CD4-positive, alpha-beta T cell treated with Interleukin-6 for 4 hours (primary cell): ENCODE measurements around the gene LNX1.

Experiments used
- DNase-seq: peaks from one replicate; pipeline ENCODE4 v3.0.0-alpha.2; 2020; ENCODE audit warnings: mixed read lengths

Gene LNX1

DNA sequence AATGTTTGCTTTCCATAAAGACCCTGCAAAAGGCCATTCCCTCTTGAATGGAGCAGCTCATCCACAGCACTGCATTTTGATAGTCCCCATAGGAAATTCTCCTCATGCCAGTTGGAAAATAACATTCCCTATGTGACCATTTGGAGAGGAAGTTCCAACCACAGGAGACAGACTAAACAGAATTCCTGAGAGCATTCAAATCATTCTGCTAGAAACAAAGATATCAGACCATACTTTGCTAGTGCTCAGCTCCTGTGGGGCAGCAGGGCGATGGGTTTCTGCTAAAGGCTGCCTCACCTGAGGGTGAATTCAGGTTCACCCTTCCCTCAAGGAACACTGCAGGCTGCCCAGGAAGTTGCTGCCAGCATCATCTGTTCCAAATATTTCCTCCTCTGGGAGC lies 58.8 kb downstream of the LNX1 start:
- no peak for DNase-seq

DNA sequence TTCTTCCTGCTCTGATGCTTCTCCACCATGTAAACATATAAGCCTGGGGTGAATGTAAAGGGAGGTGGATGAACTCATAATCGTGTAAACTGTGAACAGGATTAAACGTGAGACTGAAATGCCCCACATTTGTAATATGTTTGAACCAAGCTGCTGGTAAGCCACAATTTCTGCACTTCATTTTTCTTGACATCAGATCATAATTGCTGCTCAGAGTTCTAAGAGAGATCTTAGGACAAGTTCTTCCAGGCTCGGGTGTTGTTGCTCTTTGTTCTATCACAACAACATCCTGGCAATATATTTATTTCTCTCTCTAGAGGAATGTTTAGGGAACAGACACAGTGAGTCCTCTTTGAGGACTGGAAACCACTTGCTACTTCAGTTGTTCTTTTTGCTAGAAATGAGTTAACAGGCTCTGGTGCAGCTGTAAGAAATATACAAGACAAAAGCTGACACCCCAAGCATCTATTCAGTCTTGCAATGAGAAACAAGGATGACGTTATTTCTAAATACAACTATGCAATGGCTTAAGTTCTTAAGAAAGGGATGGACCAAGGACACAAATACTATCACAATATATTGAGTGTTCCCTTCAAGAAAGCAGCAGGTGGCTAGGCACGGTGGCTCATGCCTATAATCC lies 59.6 kb downstream of the LNX1 start:
- DNase-seq: no peak

DNA sequence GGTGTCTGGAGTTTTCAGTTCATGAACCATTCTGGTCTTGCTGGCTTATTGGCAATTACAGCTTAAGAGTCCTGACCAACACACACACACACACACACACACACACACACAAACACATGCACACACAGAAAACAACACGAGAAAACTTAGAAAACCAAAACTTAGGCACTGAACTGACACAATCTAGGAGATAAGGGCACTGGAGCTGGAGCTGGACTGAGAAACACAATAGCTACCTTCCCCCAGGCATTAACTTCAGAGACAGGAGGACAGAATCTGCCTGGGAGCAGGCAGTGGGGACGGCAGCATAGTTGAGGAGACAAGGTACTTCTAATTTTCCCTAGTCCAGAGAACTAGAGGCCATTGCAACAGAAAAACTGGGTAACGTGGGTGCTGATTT lies 62.3 kb downstream of the LNX1 start:
- DNase-seq: no peak

DNA sequence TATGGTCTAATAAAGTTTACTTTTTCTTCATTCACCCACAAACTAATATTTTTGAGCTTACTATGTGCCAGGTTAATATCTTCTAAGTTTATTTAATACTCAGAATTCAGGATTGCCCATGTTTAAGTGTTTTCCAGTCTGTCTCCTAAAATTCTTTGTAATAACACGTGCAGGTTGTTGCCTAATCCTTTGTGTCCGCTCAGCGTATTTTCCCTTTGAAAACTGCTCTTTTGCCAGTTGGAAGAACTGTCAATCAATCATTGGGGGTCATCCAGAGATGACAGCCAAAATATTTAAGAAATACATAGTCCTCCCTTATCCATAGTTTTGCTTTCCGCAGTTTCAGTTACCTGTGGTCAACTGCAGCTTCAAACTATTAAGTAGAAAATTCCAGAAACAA lies 63.4 kb downstream of the LNX1 start:
- no peak for DNase-seq

- DNase-seq: no peak
Observed at GRCh38 chr4:53527326-53527725, 64.0 kb downstream of the LNX1 start.

GRCh38 chr4:53522334-53522733 lies 69.0 kb downstream of the LNX1 start:
- no peak for DNase-seq

DNA sequence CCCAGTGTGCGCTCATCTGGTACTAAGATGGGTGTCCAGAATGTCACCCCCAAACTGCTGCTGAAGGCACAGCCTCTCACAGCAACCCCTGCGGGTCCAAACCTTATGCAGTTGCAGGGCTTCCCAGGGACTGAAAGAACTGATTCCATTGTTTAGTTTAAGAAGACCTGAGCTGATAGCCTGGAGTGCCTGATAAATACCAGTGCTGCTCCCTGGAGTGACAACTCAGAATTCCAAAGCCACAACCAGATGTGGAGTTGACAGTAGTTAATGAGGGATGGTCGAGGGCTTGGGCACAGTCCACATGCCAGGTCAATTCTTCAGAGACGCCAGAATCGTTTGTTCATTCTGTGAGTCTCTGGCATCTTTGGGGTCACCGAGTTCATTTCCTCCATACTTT lies 71.2 kb downstream of the LNX1 start:
- DNase-seq: no peak

DNA sequence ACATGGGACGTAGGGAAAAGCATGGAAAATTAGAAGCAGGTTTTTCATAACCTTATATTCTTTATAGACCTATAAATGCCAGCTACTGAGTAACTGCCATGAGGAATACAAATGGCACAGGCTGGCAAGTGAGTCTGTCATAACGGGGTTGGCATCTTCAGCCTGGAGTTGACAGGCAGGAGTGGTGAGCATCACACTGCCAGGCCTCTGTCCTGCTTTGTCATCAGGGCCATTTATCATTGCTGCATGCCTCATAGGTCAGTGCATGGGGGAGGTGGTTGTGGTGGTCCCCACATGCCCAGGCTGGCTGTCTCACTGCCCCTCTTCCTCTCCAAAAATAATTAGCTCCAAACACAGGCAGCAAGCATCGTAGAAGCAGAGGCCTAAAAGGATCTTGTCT lies 72.5 kb downstream of the LNX1 start:
- no peak for DNase-seq

- no peak for DNase-seq
Observed at GRCh38 chr4:53515076-53515475, 76.2 kb downstream of the LNX1 start.

- no peak for DNase-seq
Observed at GRCh38 chr4:53514509-53514908, 76.8 kb downstream of the LNX1 start.

GRCh38 chr4:53512608-53513007 lies 78.7 kb downstream of the LNX1 start:
- no peak for DNase-seq

- DNase-seq: no peak
Observed at GRCh38 chr4:53511014-53511413, 80.3 kb downstream of the LNX1 start.

GRCh38 chr4:53510321-53510720 lies 81.0 kb downstream of the LNX1 start:
- DNase-seq: no peak

DNA sequence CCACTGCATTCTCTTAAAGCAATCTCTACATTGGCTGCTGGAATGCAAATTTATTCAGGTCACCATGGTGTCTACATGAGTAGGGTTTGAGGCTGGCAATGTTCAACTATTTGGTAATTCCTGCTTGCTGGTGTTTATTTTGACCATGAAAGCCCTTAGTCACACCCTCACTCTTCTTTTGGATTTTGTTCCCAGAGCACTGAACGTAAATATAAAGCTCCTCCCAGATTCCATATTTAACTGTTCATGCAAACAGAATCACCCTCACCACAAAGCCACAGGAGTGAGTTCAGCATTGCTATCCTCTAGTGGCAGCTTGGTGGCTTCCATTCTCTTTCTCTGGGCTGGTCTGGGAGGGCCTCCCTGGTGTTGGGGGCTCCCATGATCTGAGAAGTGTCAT lies 82.8 kb downstream of the LNX1 start:
- DNase-seq: no peak

GRCh38 chr4:53507671-53508286 lies 83.5 kb downstream of the LNX1 start:
- no peak for DNase-seq

- no peak for DNase-seq
Observed at GRCh38 chr4:53507058-53507457, 84.2 kb downstream of the LNX1 start.

DNA sequence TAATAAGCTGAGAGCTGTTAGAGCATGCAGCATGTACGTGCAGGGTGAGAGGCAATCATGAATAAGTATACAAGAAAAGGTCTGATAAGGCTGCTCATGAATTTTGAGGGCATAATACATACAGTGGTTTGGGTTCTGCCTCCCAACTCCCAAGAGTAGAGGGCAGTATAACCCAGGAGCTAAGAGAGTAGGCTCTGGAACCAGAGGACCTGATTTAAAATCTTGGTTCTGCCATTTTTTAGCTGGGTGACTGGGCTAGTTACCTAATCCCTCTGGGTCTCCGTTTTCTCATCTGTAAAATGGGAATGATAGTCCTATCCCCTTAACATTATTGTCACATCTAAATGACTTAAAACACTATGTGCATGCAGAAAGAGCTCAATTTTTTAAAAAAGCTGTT lies 85.3 kb downstream of the LNX1 start:
- no peak for DNase-seq

GRCh38 chr4:53502094-53502493 lies 89.2 kb downstream of the LNX1 start:
- DNase-seq: no peak

DNA sequence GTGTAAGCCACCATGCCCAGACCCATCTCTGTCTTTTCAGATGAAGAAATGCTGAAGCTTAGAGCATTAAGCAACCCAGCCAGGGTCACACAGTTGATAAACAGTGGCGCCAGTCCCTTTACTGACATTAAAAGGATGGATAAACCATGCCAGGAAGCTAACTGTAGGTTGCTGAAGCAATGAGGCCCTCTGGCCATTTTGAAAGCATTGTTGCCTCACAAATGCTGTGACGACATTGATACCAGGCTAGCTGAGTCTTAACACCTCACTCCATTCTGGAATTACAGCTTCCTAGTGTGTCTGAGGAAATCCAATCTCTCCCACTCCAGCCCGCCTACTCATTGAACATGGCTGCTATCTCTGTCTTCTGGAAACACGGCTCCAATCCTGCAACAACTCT lies 89.7 kb downstream of the LNX1 start:
- DNase-seq: no peak

- no peak for DNase-seq
Observed at GRCh38 chr4:53500546-53500945, 90.7 kb downstream of the LNX1 start.

GRCh38 chr4:53499791-53500190 lies 91.5 kb downstream of the LNX1 start:
- DNase-seq: no peak

DNA sequence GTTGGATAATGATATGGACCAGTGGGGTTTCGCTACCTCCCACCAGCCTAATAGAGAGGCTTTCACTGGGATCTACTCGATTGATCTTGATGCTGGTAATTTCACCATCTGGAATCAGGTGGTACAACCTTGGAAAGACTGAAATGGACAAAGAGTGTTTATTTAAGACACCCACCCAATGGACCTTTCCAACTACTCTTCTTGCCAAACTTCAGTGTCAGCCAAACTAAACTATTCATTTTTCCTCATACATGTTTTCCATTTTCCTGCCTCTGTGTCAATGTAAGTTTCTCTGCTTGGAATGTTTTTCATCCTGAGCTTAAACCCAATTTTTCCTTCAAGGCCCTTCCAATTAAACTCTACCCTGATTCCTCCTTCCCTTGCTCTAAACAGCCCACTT lies 92.6 kb downstream of the LNX1 start:
- DNase-seq: no peak

DNA sequence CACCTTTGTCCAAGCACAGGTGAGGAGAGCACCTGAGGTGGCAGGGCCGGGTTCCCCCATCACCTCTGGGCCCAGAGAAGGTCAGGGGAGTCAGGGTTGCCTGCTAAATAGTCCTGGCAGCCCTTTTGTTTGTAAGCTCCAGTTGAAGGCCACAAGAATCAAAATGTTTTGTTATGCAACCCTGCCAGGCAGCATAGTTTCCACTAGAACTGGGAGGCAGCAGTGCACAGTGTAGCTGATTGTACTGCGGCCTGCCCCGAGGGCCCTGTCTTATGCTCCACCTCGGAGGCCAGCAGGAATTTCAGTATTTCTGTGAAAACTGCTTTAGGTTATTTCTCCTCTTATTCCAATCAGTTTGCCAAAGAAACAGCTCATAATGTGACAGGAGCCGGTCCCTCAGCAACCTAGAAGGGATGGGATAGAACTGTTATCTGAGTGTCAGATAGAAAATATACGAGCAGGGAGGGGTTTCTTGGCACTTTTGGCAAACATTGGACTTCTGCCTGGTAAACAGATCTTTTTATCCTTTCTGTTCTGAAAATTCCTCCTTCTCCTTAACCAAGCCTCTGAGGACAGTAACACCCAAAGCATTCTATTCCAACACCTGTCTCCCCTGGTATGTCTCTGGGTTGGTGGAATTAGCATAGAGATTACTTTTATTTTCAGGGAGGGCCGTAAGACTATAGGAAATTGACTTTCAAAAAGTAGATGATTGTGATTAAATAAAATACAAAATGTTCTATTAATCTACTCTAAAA lies 93.6 kb downstream of the LNX1 start:
- DNase-seq: no peak

DNA sequence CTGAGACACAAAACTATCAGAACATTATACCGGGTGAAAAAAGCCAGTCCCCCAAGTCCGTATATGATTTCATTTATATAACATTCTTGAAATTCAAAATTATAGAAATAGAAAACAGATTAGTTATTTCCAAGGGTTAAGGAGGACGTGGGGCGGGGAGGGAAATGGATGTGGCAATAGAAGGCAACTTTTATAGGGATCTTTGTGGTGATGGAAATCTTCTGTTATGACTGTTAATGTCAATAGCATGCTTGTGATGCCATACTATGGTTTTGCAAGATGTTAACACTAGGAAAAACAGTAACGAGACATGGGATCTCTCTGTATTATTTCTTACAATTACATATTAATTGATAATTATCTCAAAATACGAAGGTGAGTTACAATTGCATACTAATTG lies 96.4 kb downstream of the LNX1 start:
- no peak for DNase-seq
